Heart left ventricle (tissue), 13 donors: ENCODE results near the gene CADPS2.

Experiments
- POLR2A ChIP-seq, 2 donors: fragments of 450-650 bp; IDR thresholded peaks; one replicate each; pipeline ENCODE4 v1.6.1; 2017; ENCODE audit warnings: antibody characterized with exemption in 2 of 2, mild to moderate bottlenecking in 2 of 2, moderate library complexity in 2 of 2
- TF ChIP-seq, protein P1 (sequence below), 12 donors: fragments of 200-600 bp; sonication (generic) in 4 of 12; IDR thresholded peaks; one replicate each; pipeline versions ENCODE4 v1.5.0 to v1.8.0; 2018 to 2022; ENCODE audit warnings: antibody characterized with exemption in 12 of 12, mild to moderate bottlenecking in 5 of 12
- donor health status: ischemic (EF 13 %, LVEDD 7.1; RV severe dilation, severe dysfunction).
- donor health status: DM: no; HTN: yes; CAD: no.
- donor health status: DM: no; HTN: no; CAD: no.
- donor health status: ischemic (EF 25% LVEDD 6.9; RV normal size, moderate dysfunction).
- donor health status: ischemic (EF 25% LVEDD 5.7; RV mildly dilated, moderate dysfunction).
- donor health status: ischemic (EF 35%, LVEDD 5.7; RV mildly dilated, moderate dysfunction).
- donor health status: nonischemic (EF 11% LVEDD 7.7; RV severe dilation, severe dysfunction).
- donor health status: DM: yes; HTN: yes; CAD: no.
- donor health status: PGD.
- donor health status: ischemic (EF 29% LVEDD 5.4; RV normal size, mild dysfunction).
- donor health status: nonischemic (EF 23%, LVEDD 6.1; RV moderate dilation, normal function).

DNA sequence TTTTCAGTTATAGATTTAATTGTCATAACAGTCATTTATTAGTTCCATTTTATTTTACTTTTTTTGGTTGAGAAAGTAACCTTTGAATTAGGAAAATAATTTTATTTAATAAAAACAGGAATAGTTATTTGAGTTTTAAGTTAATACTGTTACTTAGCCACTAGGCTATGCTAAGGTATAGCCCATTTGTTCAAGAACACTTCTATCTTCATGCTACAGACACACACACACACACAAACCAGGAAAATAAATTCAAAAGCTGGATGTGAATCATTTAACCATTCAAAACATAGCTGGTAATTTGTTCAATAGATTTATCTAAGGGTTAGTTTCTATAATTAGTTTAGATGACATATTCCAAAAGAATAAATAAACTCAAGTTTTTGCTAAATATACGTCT, 335.7 kb downstream of the CADPS2 start:
- TF ChIP-seq, protein P1, sequence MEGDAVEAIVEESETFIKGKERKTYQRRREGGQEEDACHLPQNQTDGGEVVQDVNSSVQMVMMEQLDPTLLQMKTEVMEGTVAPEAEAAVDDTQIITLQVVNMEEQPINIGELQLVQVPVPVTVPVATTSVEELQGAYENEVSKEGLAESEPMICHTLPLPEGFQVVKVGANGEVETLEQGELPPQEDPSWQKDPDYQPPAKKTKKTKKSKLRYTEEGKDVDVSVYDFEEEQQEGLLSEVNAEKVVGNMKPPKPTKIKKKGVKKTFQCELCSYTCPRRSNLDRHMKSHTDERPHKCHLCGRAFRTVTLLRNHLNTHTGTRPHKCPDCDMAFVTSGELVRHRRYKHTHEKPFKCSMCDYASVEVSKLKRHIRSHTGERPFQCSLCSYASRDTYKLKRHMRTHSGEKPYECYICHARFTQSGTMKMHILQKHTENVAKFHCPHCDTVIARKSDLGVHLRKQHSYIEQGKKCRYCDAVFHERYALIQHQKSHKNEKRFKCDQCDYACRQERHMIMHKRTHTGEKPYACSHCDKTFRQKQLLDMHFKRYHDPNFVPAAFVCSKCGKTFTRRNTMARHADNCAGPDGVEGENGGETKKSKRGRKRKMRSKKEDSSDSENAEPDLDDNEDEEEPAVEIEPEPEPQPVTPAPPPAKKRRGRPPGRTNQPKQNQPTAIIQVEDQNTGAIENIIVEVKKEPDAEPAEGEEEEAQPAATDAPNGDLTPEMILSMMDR (IDR thresholded peaks at IDR 0.05) = peak in 2 of 12 donors; percentile 11
- no peak for TF ChIP-seq POLR2A (IDR thresholded peaks at IDR 0.05)
